ENCODE measurements around the gene APIP.

The APIP gene

DNA sequence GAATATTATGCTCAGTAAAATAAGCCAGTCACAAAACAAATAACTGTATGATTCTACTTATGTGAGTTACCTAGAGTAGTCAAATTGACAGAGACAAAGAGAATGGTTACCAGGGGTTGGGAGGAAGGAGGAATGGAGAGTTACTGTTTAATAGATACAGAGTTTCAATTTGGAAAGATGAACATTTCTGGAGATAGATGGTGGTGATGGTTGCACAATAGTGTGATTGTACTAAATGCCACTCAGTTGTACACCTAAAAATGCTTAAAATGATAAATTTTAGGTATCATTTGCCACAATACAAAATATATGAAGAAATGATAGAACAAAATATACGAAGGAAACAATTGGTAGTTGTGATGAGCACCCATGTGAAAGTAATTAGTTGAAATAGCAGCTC, 43.6 kb upstream of the APIP start:
- TF ChIP-seq ZBTB7A (IDR thresholded peaks at IDR 0.05; ENCODE audit: low read depth) (no peak), CEBPB (IDR thresholded peaks at IDR 0.05) (no peak), RAD21 (IDR thresholded peaks at IDR 0.05; ENCODE audit: low read depth) (no peak), TAF1 (IDR thresholded peaks at IDR 0.05; ENCODE audit: low read depth) (no peak), TCF12 (IDR thresholded peaks at IDR 0.05; ENCODE audit: low read depth) (no peak), EGR1 (IDR thresholded peaks at IDR 0.05) (no peak), TEAD4 (IDR thresholded peaks at IDR 0.05) (no peak), YY1 (IDR thresholded peaks at IDR 0.05; ENCODE audit: low read depth) (no peak), EP300 (IDR thresholded peaks at IDR 0.05; ENCODE audit: borderline replicate concordance) (no peak)
- TF ChIP-seq, protein P1, sequence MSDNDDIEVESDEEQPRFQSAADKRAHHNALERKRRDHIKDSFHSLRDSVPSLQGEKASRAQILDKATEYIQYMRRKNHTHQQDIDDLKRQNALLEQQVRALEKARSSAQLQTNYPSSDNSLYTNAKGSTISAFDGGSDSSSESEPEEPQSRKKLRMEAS (IDR thresholded peaks at IDR 0.05) = no peak
- TF ChIP-seq, protein P2, sequence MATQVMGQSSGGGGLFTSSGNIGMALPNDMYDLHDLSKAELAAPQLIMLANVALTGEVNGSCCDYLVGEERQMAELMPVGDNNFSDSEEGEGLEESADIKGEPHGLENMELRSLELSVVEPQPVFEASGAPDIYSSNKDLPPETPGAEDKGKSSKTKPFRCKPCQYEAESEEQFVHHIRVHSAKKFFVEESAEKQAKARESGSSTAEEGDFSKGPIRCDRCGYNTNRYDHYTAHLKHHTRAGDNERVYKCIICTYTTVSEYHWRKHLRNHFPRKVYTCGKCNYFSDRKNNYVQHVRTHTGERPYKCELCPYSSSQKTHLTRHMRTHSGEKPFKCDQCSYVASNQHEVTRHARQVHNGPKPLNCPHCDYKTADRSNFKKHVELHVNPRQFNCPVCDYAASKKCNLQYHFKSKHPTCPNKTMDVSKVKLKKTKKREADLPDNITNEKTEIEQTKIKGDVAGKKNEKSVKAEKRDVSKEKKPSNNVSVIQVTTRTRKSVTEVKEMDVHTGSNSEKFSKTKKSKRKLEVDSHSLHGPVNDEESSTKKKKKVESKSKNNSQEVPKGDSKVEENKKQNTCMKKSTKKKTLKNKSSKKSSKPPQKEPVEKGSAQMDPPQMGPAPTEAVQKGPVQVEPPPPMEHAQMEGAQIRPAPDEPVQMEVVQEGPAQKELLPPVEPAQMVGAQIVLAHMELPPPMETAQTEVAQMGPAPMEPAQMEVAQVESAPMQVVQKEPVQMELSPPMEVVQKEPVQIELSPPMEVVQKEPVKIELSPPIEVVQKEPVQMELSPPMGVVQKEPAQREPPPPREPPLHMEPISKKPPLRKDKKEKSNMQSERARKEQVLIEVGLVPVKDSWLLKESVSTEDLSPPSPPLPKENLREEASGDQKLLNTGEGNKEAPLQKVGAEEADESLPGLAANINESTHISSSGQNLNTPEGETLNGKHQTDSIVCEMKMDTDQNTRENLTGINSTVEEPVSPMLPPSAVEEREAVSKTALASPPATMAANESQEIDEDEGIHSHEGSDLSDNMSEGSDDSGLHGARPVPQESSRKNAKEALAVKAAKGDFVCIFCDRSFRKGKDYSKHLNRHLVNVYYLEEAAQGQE (IDR thresholded peaks at IDR 0.05; ENCODE audit: low read depth) = no peak

DNA sequence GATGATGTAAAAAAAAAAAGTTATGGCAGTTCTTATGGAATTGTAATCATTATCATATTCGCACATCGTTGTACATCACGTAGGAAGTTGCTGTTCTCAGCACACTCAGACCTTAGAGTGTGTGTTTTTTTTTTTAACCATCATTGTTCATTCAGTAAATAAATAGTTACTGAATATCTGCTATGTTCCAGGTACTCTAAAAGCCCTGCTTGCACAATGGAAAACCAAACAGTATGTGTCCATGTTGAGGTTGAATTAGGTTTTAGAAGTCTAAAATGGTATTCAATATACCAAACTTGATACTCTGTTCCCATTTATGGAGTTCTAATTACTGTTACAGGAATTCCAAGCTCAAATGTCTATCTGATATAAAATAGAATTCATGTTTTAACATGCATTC, 41.4 kb upstream of the APIP start:
- TF ChIP-seq ZBTB7A (IDR thresholded peaks at IDR 0.05; ENCODE audit: low read depth) (no peak), CEBPB (IDR thresholded peaks at IDR 0.05) (no peak), NFIC (IDR thresholded peaks at IDR 0.05) (no peak), TEAD4 (IDR thresholded peaks at IDR 0.05) (no peak), TAF1 (IDR thresholded peaks at IDR 0.05; ENCODE audit: low read depth) (no peak), EGR1 (IDR thresholded peaks at IDR 0.05) (no peak), YY1 (IDR thresholded peaks at IDR 0.05; ENCODE audit: low read depth) (no peak), TCF12 (IDR thresholded peaks at IDR 0.05; ENCODE audit: low read depth) (no peak), EP300 (IDR thresholded peaks at IDR 0.05; ENCODE audit: borderline replicate concordance) (no peak), CREB1 (IDR thresholded peaks at IDR 0.05; ENCODE audit: low read depth) (no peak)

DNA sequence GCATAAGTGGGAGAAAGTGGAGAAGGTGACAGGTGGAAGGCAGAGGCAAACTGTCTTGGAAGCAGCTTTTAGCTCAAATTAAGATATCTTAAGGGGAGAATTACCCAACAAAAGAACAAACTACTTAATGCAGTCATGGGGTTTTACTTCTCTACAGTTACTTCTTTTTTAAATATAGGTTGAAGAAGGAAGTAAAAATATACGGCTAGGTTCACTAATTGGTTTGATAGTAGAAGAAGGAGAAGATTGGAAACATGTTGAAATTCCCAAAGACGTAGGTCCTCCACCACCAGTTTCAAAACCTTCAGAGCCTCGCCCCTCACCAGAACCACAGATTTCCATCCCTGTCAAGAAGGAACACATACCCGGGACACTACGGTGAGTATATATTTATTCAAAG, 41.0 kb upstream of the APIP start:
- TF ChIP-seq TCF12 (IDR thresholded peaks at IDR 0.05; ENCODE audit: low read depth) (no peak), EP300 (IDR thresholded peaks at IDR 0.05; ENCODE audit: borderline replicate concordance) (no peak), FOXM1 (IDR thresholded peaks at IDR 0.05; ENCODE audit: borderline replicate concordance, low read depth) (no peak), TAF1 (IDR thresholded peaks at IDR 0.05; ENCODE audit: low read depth) (no peak), CEBPB (IDR thresholded peaks at IDR 0.05) (no peak), RAD21 (IDR thresholded peaks at IDR 0.05; ENCODE audit: low read depth) (no peak), NFIC (IDR thresholded peaks at IDR 0.05) (no peak), ZBTB7A (IDR thresholded peaks at IDR 0.05; ENCODE audit: low read depth) (no peak), CREB1 (IDR thresholded peaks at IDR 0.05; ENCODE audit: low read depth) (no peak), TEAD4 (IDR thresholded peaks at IDR 0.05) (no peak), YY1 (IDR thresholded peaks at IDR 0.05; ENCODE audit: low read depth) (no peak), EGR1 (IDR thresholded peaks at IDR 0.05) (no peak)
- TF ChIP-seq, protein P2 (IDR thresholded peaks at IDR 0.05; ENCODE audit: low read depth) = no peak
- TF ChIP-seq, protein P1 (IDR thresholded peaks at IDR 0.05) = no peak
- TF ChIP-seq, protein P3, sequence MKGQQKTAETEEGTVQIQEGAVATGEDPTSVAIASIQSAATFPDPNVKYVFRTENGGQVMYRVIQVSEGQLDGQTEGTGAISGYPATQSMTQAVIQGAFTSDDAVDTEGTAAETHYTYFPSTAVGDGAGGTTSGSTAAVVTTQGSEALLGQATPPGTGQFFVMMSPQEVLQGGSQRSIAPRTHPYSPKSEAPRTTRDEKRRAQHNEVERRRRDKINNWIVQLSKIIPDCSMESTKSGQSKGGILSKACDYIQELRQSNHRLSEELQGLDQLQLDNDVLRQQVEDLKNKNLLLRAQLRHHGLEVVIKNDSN (IDR thresholded peaks at IDR 0.05) = no peak

DNA sequence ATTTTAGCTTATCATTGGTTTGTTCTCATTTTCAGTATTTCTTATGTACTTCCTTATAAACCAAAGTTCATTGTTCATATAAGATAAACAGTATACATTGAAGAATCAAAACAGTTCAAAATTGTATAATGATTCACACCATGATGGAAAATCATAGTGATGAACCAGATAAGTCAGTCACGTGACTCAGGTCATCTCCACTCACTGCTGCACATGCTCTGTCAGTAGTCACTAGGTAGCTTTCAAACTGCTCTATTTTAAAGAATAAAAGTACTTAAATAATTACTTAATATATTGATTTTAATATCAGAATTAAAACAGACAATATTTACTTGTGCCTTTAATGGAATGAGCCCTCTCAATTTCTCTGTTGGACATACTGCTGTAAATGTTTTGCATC, 37.8 kb upstream of the APIP start:
- TF ChIP-seq EGR1 (IDR thresholded peaks at IDR 0.05) = no peak
- no peak for TF ChIP-seq ZBTB7A (IDR thresholded peaks at IDR 0.05; ENCODE audit: low read depth)
- TF ChIP-seq, protein P2 (IDR thresholded peaks at IDR 0.05; ENCODE audit: low read depth) = no peak

DNA sequence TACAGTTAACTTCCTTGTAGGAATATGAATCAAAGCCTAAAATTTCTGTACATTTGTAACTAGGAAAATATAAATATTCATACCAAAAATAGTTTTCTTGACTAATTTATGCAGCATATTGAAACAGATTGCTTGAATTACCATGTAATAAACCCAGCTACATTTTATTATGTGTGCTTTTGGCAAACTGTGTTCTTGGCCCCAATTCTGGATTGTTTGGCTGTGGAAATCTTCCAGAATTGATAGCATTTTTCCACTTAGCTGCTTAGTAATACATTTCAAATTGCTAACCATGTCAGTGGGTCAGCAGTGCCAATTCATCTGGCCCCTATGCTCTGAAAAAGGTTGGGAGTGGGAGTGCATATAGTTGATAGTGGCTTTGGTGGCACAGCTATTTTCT, 32.5 kb upstream of the APIP start:
- TF ChIP-seq, protein P3 (IDR thresholded peaks at IDR 0.05) = no peak
- TF ChIP-seq RAD21 (IDR thresholded peaks at IDR 0.05; ENCODE audit: low read depth) (no peak), CREB1 (IDR thresholded peaks at IDR 0.05; ENCODE audit: low read depth) (no peak), YY1 (IDR thresholded peaks at IDR 0.05; ENCODE audit: low read depth) (no peak), FOXM1 (IDR thresholded peaks at IDR 0.05; ENCODE audit: borderline replicate concordance, low read depth) (no peak), TAF1 (IDR thresholded peaks at IDR 0.05; ENCODE audit: low read depth) (no peak), TEAD4 (IDR thresholded peaks at IDR 0.05) (no peak), ZBTB7A (IDR thresholded peaks at IDR 0.05; ENCODE audit: low read depth) (no peak), TCF12 (IDR thresholded peaks at IDR 0.05; ENCODE audit: low read depth) (no peak), NFIC (IDR thresholded peaks at IDR 0.05) (no peak), CEBPB (IDR thresholded peaks at IDR 0.05) (no peak), EGR1 (IDR thresholded peaks at IDR 0.05) (no peak), EP300 (IDR thresholded peaks at IDR 0.05; ENCODE audit: borderline replicate concordance) (no peak)
- TF ChIP-seq, protein P1 (IDR thresholded peaks at IDR 0.05) = no peak
- TF ChIP-seq, protein P2 (IDR thresholded peaks at IDR 0.05; ENCODE audit: low read depth) = no peak

All from Ishikawa (cell line).